OCI-LY3 (cell line): Measurements from ENCODE around the gene SMIM23.

Experiments used
- H2AFZ ChIP-seq: fragments of 200-600, 300-600 bp; shearing (Covaris generic); 2 replicates; pipeline ENCODE4 v1.6.0; 2014; ENCODE audit warnings: antibody characterized with exemption, low read depth, low read length
- H3K27ac ChIP-seq: fragments of 200-600, 300-600 bp; sonication (generic); 2 replicates; pipeline ENCODE4 v1.5.1; 2014; ENCODE audit warnings: mild to moderate bottlenecking, low read length, moderate library complexity, mixed read lengths
- H3K27me3 ChIP-seq: fragments of 200-600, 300-600 bp; sonication (generic); 2 replicates; pipeline ENCODE4 v1.6.1; 2014; ENCODE audit warnings: low read depth, low read length, mixed read lengths
- H3K36me3 ChIP-seq: fragments of 200-600, 300-600 bp; sonication (generic); replicated peaks from 2 replicates; pipeline ENCODE3; 2014; ENCODE audit warnings: low read depth, low read length, mixed read lengths
- H3K4me1 ChIP-seq: fragments of 300-600, 200-600 bp; sonication (generic); 2 replicates; pipeline ENCODE4 v1.6.1; 2014; ENCODE audit warnings: low read length, mixed read lengths
- H3K4me2 ChIP-seq: fragments of 200-600, 300-600 bp; sonication (generic); 2 replicates; pipeline ENCODE4 v1.6.1; 2014; ENCODE audit warnings: low read length, mixed read lengths
- H3K4me3 ChIP-seq: fragments of 300-600, 200-600 bp; sonication (generic); 2 replicates; pipeline ENCODE4 v1.5.1; 2014; ENCODE audit warnings: antibody characterized with exemption, mild to moderate bottlenecking, low read length, moderate library complexity
- H3K79me2 ChIP-seq: fragments of 300-600, 200-600 bp; shearing (Covaris generic); 2 replicates; pipeline ENCODE4 v1.6.1; 2014; ENCODE audit warnings: mild to moderate bottlenecking, low read length, mixed read lengths
- H3K9ac ChIP-seq: fragments of 300-600, 200-600 bp; shearing (Covaris generic); 2 replicates; pipeline ENCODE4 v1.6.0; 2014; ENCODE audit warnings: mild to moderate bottlenecking, low read length, moderate library complexity
- H3K9me3 ChIP-seq: fragments of 200-600, 300-600 bp; shearing (Covaris generic); 2 replicates; pipeline ENCODE4 v1.6.1; 2014; ENCODE audit warnings: low read length, mixed read lengths; ENCODE audit not compliant: insufficient read depth
- H4K20me1 ChIP-seq: fragments of 200-600, 300-600 bp; sonication (generic); 2 replicates; pipeline ENCODE4 v1.6.1; 2016; ENCODE audit warnings: low read length, mixed read lengths; ENCODE audit not compliant: insufficient read depth
- CTCF ChIP-seq: fragments of 200-600, 300-600 bp; sonication (generic); IDR thresholded peaks from 2 replicates; pipeline ENCODE4 v1.5.1; 2014; ENCODE audit warnings: antibody characterized with exemption, low read length, low read depth
- EZH2phosphoT487 ChIP-seq: fragments of 200-600 bp; shearing (Covaris generic); IDR thresholded peaks from 2 replicates; pipeline ENCODE4 v1.6.1; 2018; ENCODE audit warnings: antibody characterized with exemption, mixed run types, low read depth

SMIM23 gene

GRCh38 chr5:171834461-171834860, 48.8 kb downstream of the SMIM23 start:
- Histone ChIP-seq H3K9me3 (no peaks in the 10 kb centered on the region), H3K9ac (no peak overlapping the region), H3K27ac (no peak overlapping the region), H2AFZ (no peak overlapping the region), H3K4me3 (no peak overlapping the region), H3K4me1 (no peaks in the 10 kb centered on the region), H4K20me1 (no peaks in the 10 kb centered on the region), H3K79me2 (no peaks in the 10 kb centered on the region), H3K36me3 (peaks cover 2% of the 10 kb centered on the region), H3K27me3 (no peaks in the 10 kb centered on the region), H3K4me2 (no peak overlapping the region)
- TF ChIP-seq EZH2phosphoT487 (no peak), CTCF (no peak)

DNA sequence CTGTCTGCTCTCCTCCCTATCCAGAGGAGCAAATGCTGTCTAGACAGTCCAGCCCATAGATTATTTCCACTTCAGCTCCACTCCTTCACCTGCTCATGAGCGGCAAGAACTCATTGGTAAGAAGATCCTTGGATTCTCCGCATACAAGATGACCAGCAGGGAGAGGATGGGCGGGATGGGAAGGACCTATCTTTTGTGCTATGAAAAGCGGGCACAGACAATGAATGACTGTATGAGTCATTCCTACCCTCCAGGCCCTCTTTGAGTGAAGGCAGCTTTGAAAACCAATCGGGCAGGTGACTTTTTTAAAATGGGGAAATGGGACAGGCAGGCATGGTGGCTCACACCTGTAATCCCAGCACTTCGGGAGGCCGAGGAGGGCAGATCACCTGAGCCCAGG, 49.4 kb downstream of the SMIM23 start:
- Histone ChIP-seq H3K4me2 (no peak overlapping the region), H3K4me3 (no peak overlapping the region), H3K4me1 (no peaks in the 10 kb centered on the region), H3K79me2 (no peaks in the 10 kb centered on the region), H3K36me3 (peaks cover 2% of the 10 kb centered on the region), H3K27ac (no peak overlapping the region), H4K20me1 (no peaks in the 10 kb centered on the region), H3K9ac (no peak overlapping the region), H2AFZ (no peak overlapping the region), H3K9me3 (no peaks in the 10 kb centered on the region), H3K27me3 (no peaks in the 10 kb centered on the region)
- TF ChIP-seq EZH2phosphoT487, result no peak
- TF ChIP-seq CTCF, result no peak

- Histone ChIP-seq H3K36me3 (peaks cover 2% of the 10 kb centered on the region), H4K20me1 (no peaks in the 10 kb centered on the region), H3K9me3 (no peaks in the 10 kb centered on the region), H3K27ac (no peak overlapping the region), H2AFZ (no peak overlapping the region), H3K27me3 (no peaks in the 10 kb centered on the region), H3K4me3 (no peak overlapping the region), H3K79me2 (no peaks in the 10 kb centered on the region), H3K9ac (no peak overlapping the region), H3K4me2 (no peak overlapping the region), H3K4me1 (no peaks in the 10 kb centered on the region)
- no peak for TF ChIP-seq EZH2phosphoT487
- TF ChIP-seq CTCF, result no peak
These were observed 51.9 kb downstream of the SMIM23 start for GRCh38 chr5:171837522-171837921.

GRCh38 chr5:171838066-171838465, 52.4 kb downstream of the SMIM23 start:
- Histone ChIP-seq H3K4me2 (no peak overlapping the region), H3K4me1 (no peaks in the 10 kb centered on the region), H3K79me2 (no peaks in the 10 kb centered on the region), H3K4me3 (no peak overlapping the region), H3K9ac (no peak overlapping the region), H3K27me3 (no peaks in the 10 kb centered on the region), H2AFZ (no peak overlapping the region), H3K36me3 (peaks cover 2% of the 10 kb centered on the region), H3K27ac (no peak overlapping the region), H4K20me1 (no peaks in the 10 kb centered on the region), H3K9me3 (no peaks in the 10 kb centered on the region)
- TF ChIP-seq EZH2phosphoT487 (no peak), CTCF (no peak)
